ENCODE measurements around the gene BTD. TPM values are rescaled to one million over a fixed set of nuclear protein-coding genes. Genes with fewer than 3 reads are reported as not detected.

Gene BTD
- total RNA-seq, 1 donor from 2014 or later: 6.9 TPM

DNA sequence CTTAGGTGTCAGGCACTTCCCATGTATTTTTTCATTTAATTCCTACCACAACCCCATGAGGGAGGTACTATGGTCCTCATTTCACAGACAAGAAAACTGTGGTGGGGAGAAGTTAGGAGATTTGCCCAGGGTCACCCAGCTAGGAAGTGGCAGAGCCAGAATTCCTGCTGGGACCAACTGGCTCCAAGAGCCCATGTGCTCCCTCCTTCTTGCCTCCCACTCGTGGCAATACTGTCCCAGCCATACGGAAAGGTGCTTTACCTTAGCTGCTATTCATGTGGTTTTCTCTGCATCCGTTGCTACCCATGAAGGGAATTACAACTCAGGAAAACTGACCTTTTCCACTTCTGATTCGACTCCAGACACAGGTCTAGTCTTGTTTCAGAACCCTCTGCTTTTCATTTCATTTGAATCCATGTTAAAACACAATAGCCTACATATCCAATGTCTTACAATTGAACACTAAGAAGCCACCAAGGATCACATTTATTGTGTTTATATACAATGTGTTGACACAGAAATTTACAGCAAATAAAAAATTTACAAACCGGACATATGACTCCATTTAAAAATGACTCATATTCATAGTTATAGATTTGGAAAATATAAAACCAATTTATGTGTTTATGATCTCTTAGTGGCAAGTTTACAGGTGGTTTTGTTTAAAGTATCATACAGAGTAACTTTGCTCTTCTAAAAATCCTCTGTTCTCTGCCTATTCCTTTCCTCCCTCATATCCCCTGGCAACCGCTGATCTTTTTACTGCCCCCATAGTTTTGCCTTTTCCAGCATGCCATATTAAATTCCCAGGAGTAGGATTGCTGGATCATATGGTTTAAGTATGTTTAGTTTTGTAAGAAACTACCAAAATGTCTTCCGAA lies 58.8 kb downstream of the BTD start:
- intact Hi-C loops (cut with micrococcal nuclease): no loop called here

DNA sequence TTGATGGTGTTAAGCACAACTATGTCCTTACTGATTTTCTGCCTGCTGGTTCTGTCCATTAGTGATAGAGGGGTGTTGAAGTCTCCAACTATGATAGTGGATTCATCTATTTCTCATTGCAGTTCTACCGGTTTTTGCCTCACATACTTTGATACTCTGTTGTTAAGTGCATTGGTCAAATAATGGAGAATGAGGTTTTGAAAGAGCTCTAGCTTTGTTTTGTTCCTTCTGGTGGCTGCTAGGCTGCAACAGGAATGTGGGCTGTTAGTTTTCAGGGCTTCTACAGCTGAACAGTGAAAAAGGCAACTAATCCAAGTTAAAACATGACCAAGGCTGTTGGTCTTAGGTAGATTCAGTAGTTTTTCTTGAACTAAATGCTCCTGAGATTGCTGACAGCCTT lies 62.6 kb downstream of the BTD start:
- intact Hi-C loops (cut with micrococcal nuclease): no loop called here

GRCh38 chr3:15665510-15666150 lies 64.1 kb downstream of the BTD start:
- intact Hi-C loops (cut with micrococcal nuclease): no loop called here

GRCh38 chr3:15666277-15666676 lies 64.7 kb downstream of the BTD start:
- intact Hi-C loops (cut with micrococcal nuclease): no loop called here

GRCh38 chr3:15667484-15667883 lies 65.9 kb downstream of the BTD start:
- intact Hi-C loops (cut with micrococcal nuclease): loop anchor here (1.0 kb wide), 3 partner anchors 20 to 37 kb away; no protein-coding TSS in a partner anchor

- intact Hi-C loops (cut with micrococcal nuclease): no loop called here
These were observed 72.0 kb downstream of the BTD start for GRCh38 chr3:15673536-15673935.

DNA sequence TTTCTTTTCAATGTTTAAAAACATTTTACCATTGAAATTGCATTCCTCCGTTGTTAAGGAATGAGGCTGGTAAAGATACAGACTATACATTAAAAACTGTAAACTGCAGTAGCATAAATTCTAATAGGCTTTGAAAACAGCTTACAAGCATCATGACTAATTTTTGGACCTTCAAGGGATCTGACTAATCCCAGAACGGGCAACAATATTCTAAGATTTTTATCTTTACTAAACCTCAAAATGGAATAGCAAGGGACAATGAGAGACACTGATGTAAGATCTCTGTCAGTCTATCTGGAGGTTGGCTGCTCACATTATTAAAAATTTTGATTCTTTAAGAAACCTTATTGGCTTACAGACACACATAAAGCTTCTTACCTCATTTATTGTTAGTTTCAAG lies 74.7 kb downstream of the BTD start:
- intact Hi-C loops (cut with micrococcal nuclease): no loop called here

DNA sequence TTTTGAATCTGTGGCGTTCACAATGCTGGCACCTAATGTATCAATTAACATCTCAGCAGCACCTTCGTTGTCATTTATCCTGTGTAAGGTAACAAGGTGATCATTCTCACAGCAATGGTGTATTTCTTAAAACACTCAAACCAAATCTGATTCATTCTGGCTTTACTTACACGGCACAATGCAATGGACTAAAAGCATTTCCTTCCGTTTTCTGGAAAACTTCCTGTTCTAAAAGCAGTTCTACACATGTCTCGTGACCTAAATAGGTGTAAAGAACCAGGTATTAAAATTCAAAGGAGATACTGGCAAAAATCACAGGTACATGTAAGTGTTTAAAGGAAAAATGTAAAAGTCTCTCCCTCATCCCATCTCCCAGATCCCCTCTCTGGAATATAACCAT lies 77.8 kb downstream of the BTD start:
- intact Hi-C loops (cut with micrococcal nuclease): no loop called here

DNA sequence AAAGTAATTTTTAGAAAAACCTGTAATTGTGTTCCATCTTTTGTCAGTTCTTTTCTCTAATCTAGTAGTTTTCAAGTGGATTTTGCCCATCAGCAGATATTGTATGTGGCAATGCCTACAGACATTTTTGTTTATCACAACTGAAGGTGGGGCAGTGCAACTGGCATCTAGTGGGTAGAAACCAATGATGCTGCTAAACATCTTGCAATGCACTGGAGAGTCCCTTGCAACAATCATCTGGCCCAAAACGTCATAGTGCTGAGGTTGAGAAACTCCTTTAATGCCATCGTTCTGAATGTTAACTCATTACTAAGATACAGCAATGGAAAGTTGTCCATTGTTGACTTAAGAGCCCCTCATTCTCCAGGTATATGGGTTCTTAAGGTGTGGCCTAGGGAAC lies 80.1 kb downstream of the BTD start:
- intact Hi-C loops (cut with micrococcal nuclease): loop anchor here (5.0 kb wide), 1 partner anchor 34 kb away; no protein-coding TSS in a partner anchor

- intact Hi-C loops (cut with micrococcal nuclease): loop anchor here (5.0 kb wide), 1 partner anchor 35 kb away; no protein-coding TSS in a partner anchor
These were observed 81.1 kb downstream of the BTD start for GRCh38 chr3:15682561-15683185.

GRCh38 chr3:15683253-15683652 lies 81.7 kb downstream of the BTD start:
- intact Hi-C loops (cut with micrococcal nuclease): loop anchor here (5.0 kb wide), 1 partner anchor 36 kb away; no protein-coding TSS in a partner anchor

GRCh38 chr3:15685927-15686326 lies 84.4 kb downstream of the BTD start:
- intact Hi-C loops (cut with micrococcal nuclease): no loop called here

GRCh38 chr3:15690230-15690629 lies 88.7 kb downstream of the BTD start:
- intact Hi-C loops (cut with micrococcal nuclease): loop anchor here (5.0 kb wide), 1 partner anchor 122 kb away; no protein-coding TSS in a partner anchor

DNA sequence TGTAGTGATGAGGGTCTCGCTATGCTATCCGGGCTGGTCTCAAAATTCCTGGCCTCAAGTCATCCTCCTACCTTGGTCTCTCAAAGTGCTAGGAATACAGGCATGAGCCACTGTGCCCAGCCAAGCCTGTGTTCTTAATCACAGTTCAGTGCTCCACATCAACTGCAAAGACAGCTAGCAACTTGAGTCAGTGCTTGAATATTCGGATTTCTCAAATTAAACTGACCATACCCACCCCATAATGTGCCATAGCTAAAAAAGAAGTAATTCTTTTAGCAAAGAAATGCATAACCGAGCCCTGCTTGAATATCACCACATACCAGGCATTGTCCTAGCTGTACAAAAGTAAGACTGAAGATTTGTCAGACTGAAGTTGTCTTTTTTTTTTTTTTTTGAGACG lies 89.2 kb downstream of the BTD start:
- intact Hi-C loops (cut with micrococcal nuclease): loop anchor here (5.0 kb wide), 1 partner anchor 122 kb away; no protein-coding TSS in a partner anchor

DNA sequence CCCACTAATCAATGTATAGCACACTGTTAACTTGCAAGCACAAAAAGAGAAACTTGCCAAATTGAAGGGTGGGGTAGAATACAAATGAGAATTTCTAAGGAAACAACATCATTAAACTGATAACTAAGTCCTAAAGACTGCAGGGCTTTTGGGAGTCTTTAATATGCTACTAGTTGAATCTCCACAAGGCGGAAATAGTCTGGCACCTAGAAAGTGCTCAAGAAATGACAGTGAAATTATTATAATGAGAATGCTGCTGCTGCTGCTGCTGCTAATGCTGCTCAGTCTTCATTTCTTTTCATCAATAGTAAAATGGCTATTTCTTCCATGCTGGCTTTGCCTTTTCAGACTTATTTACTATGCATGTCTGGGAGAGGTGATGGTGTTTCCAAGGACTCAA lies 91.8 kb downstream of the BTD start:
- intact Hi-C loops (cut with micrococcal nuclease): loop anchor here (5.0 kb wide), 1 partner anchor 119 kb away; no protein-coding TSS in a partner anchor

DNA sequence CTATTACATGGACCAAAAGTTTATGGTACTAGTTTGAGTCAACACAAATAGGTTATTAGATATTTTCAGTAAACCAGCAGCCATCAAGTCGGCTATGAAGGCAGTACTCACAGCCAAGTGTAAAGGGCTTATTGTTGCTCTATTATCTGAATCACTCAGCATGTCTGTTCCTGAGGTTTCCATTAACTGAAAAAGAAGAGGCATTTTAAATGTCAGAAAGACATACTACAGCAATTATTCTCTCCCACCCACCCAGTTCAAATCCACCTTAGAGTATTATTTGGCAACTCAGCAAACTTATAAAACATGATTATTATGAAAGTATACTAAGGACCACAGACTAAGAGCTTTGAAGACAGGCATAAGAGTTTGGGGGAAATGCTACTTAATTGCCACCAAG lies 93.1 kb downstream of the BTD start:
- intact Hi-C loops (cut with micrococcal nuclease): loop anchor here (5.0 kb wide), 1 partner anchor 118 kb away; no protein-coding TSS in a partner anchor

Other genes with a start within 250 kb of the BTD start
- gene METTL6, start 174.2 kb upstream of the BTD start, total RNA-seq: 15.1 and 16.4 TPM in 2 replicates
- 30.0 and 31.6 TPM in 2 replicates for gene EAF1, start 174.1 kb upstream of the BTD start, total RNA-seq
- gene COLQ, start 80.0 kb upstream of the BTD start, total RNA-seq: 3.6 and 3.8 TPM in 2 replicates
- 20.6 and 22.6 TPM in 2 replicates for gene HACL1, start 176 bp upstream of the BTD start, total RNA-seq
- 53.6 and 54.0 TPM in 2 replicates for gene ANKRD28, start 196.2 kb downstream of the BTD start, total RNA-seq

All from T-helper 1 cell treated with Interleukin-12 subunit alpha and Interleukin-12 subunit beta and Interleukin-4 antibody, amounts not matched to agents 30 ng/mL and 1 ng/mL, for 36 hours (primary cell).